Liver (tissue), 3 donors: ENCODE measurements around the gene KLHDC7B.

Experiments
- EGR1 ChIP-seq, 2 donors: IDR thresholded peaks; 2 replicates each; pipeline ENCODE4 v1.6.1; 2016 to 2018; ENCODE audit warnings: antibody characterized with exemption in 2 of 2, low read depth in 2 of 2
- JUND ChIP-seq, 2 donors: IDR thresholded peaks; 2 replicates each; pipeline ENCODE4 v1.6.1; 2016; ENCODE audit warnings: antibody characterized with exemption in 2 of 2
- RAD21 ChIP-seq, 2 donors: IDR thresholded peaks; 2 replicates each; pipeline ENCODE4 v1.6.1; 2016; ENCODE audit warnings: antibody characterized with exemption in 2 of 2, mild to moderate bottlenecking in 2 of 2
- RXRA ChIP-seq, 2 donors: IDR thresholded peaks; 2 replicates each; pipeline ENCODE4 v1.6.1; 2017 to 2018; ENCODE audit warnings: antibody characterized with exemption in 2 of 2, mild to moderate bottlenecking in 1 of 2
- TAF1 ChIP-seq: conservative IDR thresholded peaks from 2 replicates; pipeline ENCODE4 v1.6.1; 2016; ENCODE audit warnings: antibody characterized with exemption, mild to moderate bottlenecking
- YY1 ChIP-seq: IDR thresholded peaks from 2 replicates; pipeline ENCODE4 v1.6.1; 2016; ENCODE audit warnings: antibody characterized with exemption, mild to moderate bottlenecking
- TF ChIP-seq, protein P1 (sequence below): IDR thresholded peaks from 2 replicates; pipeline ENCODE4 v1.6.1; 2016; ENCODE audit warnings: antibody characterized with exemption
- TF ChIP-seq, protein P2 (sequence below): fragments of 150-350 bp; IDR thresholded peaks from 2 replicates; pipeline ENCODE4 v1.5.1; 2017; ENCODE audit warnings: improper control_type of control experiment, low read depth, low read length; ENCODE audit not compliant: missing input control
- TF ChIP-seq, protein P3 (sequence below): IDR thresholded peaks from 2 replicates; pipeline ENCODE4 v1.6.1; 2016; ENCODE audit warnings: antibody characterized with exemption, mild to moderate bottlenecking
- TF ChIP-seq, protein P4 (sequence below): IDR thresholded peaks from 2 replicates; pipeline ENCODE4 v1.6.1; 2016; ENCODE audit warnings: antibody characterized with exemption
- donor health status: healthy.
- donor health status: healthy.

DNA sequence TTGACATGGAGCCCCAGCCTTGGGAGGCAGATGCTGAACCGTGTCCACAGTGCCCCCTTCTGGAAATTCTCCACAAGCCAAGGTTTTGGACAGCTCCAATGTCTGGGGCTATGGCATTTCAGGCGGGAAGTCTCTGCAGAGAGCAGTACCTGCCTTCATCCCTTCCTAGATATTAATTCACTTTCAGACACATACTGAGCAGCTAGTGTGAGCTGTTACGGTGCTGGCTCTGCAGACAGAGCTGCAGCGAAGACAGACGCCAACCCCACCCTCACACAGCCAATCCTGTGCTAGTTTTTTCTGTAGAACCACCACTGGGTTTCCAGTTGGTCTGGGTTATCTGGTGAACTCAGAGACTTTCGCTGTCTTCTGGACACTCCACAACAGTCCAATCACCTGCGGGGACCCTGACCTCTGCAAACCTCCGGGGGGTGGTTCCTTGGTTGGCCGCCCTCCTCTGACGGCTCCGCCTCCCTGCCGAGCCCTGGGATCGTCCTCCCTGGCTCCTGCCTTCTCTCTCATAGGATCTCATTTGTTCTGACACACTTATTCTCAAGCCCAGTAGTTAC is 47.3 kb upstream of the KLHDC7B start:
- TF ChIP-seq, protein P1, sequence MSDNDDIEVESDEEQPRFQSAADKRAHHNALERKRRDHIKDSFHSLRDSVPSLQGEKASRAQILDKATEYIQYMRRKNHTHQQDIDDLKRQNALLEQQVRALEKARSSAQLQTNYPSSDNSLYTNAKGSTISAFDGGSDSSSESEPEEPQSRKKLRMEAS, result no peak
- TF ChIP-seq, protein P2, sequence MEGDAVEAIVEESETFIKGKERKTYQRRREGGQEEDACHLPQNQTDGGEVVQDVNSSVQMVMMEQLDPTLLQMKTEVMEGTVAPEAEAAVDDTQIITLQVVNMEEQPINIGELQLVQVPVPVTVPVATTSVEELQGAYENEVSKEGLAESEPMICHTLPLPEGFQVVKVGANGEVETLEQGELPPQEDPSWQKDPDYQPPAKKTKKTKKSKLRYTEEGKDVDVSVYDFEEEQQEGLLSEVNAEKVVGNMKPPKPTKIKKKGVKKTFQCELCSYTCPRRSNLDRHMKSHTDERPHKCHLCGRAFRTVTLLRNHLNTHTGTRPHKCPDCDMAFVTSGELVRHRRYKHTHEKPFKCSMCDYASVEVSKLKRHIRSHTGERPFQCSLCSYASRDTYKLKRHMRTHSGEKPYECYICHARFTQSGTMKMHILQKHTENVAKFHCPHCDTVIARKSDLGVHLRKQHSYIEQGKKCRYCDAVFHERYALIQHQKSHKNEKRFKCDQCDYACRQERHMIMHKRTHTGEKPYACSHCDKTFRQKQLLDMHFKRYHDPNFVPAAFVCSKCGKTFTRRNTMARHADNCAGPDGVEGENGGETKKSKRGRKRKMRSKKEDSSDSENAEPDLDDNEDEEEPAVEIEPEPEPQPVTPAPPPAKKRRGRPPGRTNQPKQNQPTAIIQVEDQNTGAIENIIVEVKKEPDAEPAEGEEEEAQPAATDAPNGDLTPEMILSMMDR, result peak; percentile 66
- TF ChIP-seq RXRA (IDR thresholded peaks at IDR 0.05) (peak; percentile 51 to 58), TAF1 (no peak), YY1 (peak; percentile 7), RAD21 (IDR thresholded peaks at IDR 0.05) (peak; percentile 82 to 86), EGR1 (IDR thresholded peaks at IDR 0.05; ENCODE audit: low read depth in 2 of 2) (no peak), JUND (IDR thresholded peaks at IDR 0.05) (no peak)
- TF ChIP-seq, protein P3, sequence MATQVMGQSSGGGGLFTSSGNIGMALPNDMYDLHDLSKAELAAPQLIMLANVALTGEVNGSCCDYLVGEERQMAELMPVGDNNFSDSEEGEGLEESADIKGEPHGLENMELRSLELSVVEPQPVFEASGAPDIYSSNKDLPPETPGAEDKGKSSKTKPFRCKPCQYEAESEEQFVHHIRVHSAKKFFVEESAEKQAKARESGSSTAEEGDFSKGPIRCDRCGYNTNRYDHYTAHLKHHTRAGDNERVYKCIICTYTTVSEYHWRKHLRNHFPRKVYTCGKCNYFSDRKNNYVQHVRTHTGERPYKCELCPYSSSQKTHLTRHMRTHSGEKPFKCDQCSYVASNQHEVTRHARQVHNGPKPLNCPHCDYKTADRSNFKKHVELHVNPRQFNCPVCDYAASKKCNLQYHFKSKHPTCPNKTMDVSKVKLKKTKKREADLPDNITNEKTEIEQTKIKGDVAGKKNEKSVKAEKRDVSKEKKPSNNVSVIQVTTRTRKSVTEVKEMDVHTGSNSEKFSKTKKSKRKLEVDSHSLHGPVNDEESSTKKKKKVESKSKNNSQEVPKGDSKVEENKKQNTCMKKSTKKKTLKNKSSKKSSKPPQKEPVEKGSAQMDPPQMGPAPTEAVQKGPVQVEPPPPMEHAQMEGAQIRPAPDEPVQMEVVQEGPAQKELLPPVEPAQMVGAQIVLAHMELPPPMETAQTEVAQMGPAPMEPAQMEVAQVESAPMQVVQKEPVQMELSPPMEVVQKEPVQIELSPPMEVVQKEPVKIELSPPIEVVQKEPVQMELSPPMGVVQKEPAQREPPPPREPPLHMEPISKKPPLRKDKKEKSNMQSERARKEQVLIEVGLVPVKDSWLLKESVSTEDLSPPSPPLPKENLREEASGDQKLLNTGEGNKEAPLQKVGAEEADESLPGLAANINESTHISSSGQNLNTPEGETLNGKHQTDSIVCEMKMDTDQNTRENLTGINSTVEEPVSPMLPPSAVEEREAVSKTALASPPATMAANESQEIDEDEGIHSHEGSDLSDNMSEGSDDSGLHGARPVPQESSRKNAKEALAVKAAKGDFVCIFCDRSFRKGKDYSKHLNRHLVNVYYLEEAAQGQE, result peak; percentile 74
- TF ChIP-seq, protein P4, sequence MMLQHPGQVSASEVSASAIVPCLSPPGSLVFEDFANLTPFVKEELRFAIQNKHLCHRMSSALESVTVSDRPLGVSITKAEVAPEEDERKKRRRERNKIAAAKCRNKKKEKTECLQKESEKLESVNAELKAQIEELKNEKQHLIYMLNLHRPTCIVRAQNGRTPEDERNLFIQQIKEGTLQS, result no peak
